HEK293T (cell line): ENCODE data around the gene TSPAN9.

Experiments
- ARNT ChIP-seq: fragments of 450-650 bp; IDR thresholded peaks from 2 replicates; pipeline ENCODE4 v1.6.1; 2017; ENCODE audit warnings: mild to moderate bottlenecking
- BHLHE40 ChIP-seq: fragments of 450-650 bp; IDR thresholded peaks from 2 replicates; pipeline ENCODE4 v1.6.1; 2016; ENCODE audit warnings: mild to moderate bottlenecking, moderate library complexity, borderline replicate concordance
- ELF4 ChIP-seq: fragments of 450-650 bp; IDR thresholded peaks from 2 replicates; pipeline ENCODE4 v1.6.1; 2017; ENCODE audit warnings: antibody characterized with exemption
- FOXA1 ChIP-seq: fragments of 450-650 bp; IDR thresholded peaks from 2 replicates; pipeline ENCODE4 v1.6.1; 2016; ENCODE audit warnings: mild to moderate bottlenecking
- FOXK2 ChIP-seq: fragments of 450-650 bp; IDR thresholded peaks from 2 replicates; pipeline ENCODE4 v1.6.1; 2016; ENCODE audit warnings: mild to moderate bottlenecking
- FOXM1 ChIP-seq: fragments of 450-650 bp; IDR thresholded peaks from 2 replicates; pipeline ENCODE4 v1.6.1; 2017; ENCODE audit warnings: mild to moderate bottlenecking, borderline replicate concordance
- PKNOX1 ChIP-seq: fragments of 450-650 bp; IDR thresholded peaks from 2 replicates; pipeline ENCODE4 v1.6.1; 2016
- SP1 ChIP-seq: fragments of 450-650 bp; IDR thresholded peaks from 2 replicates; pipeline ENCODE4 v1.6.1; 2017
- SUZ12 ChIP-seq: fragments of 450-650 bp; IDR thresholded peaks from 2 replicates; pipeline ENCODE4 v1.6.1; 2016; ENCODE audit warnings: mild to moderate bottlenecking
- TARDBP ChIP-seq: fragments of 450-650 bp; IDR thresholded peaks from 2 replicates; pipeline ENCODE4 v1.6.1; 2016
- ZNF384 ChIP-seq: fragments of 450-650 bp; IDR thresholded peaks from 2 replicates; pipeline ENCODE4 v1.6.1; 2016

- TF ChIP-seq FOXM1, result no peak
- TF ChIP-seq SP1, result no peak
- no peak for TF ChIP-seq TARDBP
- no peak for TF ChIP-seq PKNOX1
- no peak for TF ChIP-seq FOXK2
- TF ChIP-seq ARNT, result no peak
- TF ChIP-seq ELF4, result no peak
- TF ChIP-seq SUZ12, result no peak
- TF ChIP-seq BHLHE40, result no peak
- no peak for TF ChIP-seq ZNF384
- no peak for TF ChIP-seq FOXA1
Measured at GRCh38 chr12:3279832-3280231, 202.7 kb downstream of the TSPAN9 start.
